GM12801 (cell line): Measurements from ENCODE around the gene NEO1.

ENCODE experiments used
- TF ChIP-seq, protein P1 (sequence below): IDR thresholded peaks from one replicate; pipeline ENCODE4 v1.5.1; 2011; ENCODE audit warnings: control low read depth; ENCODE audit not compliant: insufficient read length; ENCODE audit errors: extremely low read depth

The NEO1 gene

DNA sequence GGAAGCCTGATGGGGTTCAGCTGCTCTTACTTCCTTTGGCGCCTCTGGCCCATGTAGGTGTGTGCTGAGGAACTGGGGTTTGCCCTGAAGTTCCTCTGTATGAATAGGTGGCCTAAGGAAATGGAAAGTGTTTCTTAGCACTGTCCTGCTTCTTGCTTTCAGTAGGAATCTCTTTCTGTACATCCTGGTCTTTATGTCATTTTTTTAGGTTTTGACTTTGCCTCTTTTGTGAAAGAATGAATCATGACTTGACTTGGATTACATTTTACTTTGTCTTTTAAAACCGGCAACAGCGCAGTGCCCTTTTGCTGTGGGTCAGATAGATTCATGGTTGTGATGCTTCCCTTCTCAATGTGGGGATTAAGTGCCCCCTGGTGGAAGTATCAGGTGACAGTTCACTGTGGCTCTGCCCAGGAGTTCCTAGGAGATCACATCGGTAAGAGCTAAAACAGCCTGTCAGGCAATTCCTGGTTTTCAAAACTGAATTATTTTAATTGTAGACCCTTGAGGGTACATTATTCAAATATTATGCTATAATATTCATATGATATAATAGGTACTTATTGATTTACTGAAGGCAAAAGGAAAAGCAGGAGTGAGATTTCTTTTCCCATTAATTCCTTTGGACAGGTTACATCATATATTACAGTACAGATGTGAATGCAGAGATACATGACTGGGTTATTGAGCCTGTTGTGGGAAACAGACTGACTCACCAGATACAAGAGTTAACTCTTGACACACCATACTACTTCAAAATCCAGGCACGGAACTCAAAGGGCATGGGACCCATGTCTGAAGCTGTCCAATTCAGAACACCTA, 221.1 kb downstream of the NEO1 start:
- TF ChIP-seq, protein P1, sequence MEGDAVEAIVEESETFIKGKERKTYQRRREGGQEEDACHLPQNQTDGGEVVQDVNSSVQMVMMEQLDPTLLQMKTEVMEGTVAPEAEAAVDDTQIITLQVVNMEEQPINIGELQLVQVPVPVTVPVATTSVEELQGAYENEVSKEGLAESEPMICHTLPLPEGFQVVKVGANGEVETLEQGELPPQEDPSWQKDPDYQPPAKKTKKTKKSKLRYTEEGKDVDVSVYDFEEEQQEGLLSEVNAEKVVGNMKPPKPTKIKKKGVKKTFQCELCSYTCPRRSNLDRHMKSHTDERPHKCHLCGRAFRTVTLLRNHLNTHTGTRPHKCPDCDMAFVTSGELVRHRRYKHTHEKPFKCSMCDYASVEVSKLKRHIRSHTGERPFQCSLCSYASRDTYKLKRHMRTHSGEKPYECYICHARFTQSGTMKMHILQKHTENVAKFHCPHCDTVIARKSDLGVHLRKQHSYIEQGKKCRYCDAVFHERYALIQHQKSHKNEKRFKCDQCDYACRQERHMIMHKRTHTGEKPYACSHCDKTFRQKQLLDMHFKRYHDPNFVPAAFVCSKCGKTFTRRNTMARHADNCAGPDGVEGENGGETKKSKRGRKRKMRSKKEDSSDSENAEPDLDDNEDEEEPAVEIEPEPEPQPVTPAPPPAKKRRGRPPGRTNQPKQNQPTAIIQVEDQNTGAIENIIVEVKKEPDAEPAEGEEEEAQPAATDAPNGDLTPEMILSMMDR: no peak

GRCh38 chr15:73275862-73276261, 223.6 kb downstream of the NEO1 start:
- TF ChIP-seq, protein P1: no peak

GRCh38 chr15:73282567-73283365, 230.5 kb downstream of the NEO1 start:
- TF ChIP-seq, protein P1: no peak

DNA sequence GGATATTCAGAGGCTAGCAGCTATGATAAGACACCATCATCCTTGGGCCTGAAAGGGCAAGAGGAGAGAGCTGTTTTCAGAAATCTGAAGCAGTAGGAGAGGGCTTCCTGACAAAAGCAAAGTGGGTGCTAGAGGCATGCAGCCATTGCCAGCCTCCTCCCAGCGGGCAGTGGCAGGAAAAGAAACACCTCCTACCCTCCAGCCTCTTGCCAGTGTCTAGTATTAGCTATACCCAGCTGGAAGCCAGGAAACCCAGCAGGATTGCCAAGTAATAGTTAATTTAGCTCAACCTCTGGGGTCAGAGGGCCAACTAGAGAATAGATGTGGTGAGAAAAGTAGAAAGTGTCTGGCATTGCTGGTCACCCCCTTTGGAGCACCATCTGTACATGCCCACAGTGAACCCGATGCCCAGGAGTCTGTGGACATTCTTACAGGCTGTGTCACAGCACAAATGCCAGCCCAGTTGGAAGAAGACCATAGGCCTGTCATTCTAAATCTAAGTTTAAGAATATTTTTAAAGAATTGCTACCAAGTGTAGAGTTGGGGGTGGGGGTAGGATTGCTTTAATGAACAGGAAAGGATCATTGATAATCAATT, 231.2 kb downstream of the NEO1 start:
- TF ChIP-seq, protein P1: no peak

DNA sequence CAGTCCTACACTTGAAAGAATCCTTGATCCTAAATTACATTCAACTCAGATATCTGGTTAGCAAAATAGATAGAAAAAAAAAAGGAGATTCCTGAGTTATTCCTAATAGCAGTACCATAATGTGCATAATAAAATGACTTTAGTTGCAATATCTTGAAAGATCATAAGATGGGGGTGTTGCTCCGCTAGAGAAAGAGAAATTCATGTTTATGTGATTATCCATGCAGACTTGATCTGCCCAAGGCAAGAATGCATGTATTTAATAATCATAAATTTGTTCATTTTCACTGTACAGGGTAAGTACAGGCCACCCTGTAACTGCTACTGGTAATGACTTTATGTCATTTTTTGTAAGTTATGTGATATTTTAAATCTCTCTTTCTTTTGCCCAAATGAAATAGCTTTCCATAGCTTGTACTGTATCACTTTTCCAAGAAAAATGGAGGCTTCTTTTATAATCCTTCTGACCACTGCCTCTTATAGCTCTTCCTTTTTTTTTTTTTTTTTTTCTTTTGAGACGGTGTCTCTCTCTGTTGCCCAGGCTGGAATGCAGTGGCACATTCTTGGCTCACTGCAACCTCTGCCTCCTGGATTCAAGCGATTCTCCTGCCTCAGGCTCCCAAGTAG, 231.9 kb downstream of the NEO1 start:
- TF ChIP-seq, protein P1: no peak

- TF ChIP-seq, protein P1: no peak
Observed at GRCh38 chr15:73286311-73286710, 234.0 kb downstream of the NEO1 start.

- TF ChIP-seq, protein P1: no peak
Observed at GRCh38 chr15:73287019-73287418, 234.8 kb downstream of the NEO1 start.
